ENCODE data around the gene UNC5CL.

GRCh38 chr6:41040101-41040939 lies 1.3 kb upstream of the UNC5CL start:
- TF ChIP-seq SUZ12 (IDR thresholded peaks at IDR 0.05; ENCODE audit: extremely low read depth, insufficient read depth, insufficient read length) (no peak), ZNF274 (IDR thresholded peaks at IDR 0.05; ENCODE audit: low read depth, low read length) (no peak)

Measured in NT2/D1 (cell line).